Upper lobe of right lung (tissue), 1 donor: ENCODE results near the gene IGSF23. TPM values are rescaled to one million over a fixed set of nuclear protein-coding genes. Genes with fewer than 3 reads are reported as not detected.
"Not testable (repeated sequence)": the region's sequence is repeated elsewhere in the genome, so short reads cannot be mapped to it uniquely, and the experiment has no call there.

Experiments
- ATAC-seq: fragments of 200-7000 bp; cut with Tn5 transposase; one replicate; pipeline ENCODE4 v1.9.1; 2020; ENCODE audit warnings: mild to moderate bottlenecking, moderate library complexity
- DNase-seq: peaks from one replicate; pipeline ENCODE4 v3.0.0-alpha.2; 2020
- H3K27ac ChIP-seq: fragments of 200-600 bp; one replicate; pipeline ENCODE4 v1.8.0; 2022
- H3K27me3 ChIP-seq: fragments of 200-600 bp; one replicate; pipeline ENCODE4 v1.8.0; 2022; ENCODE audit warnings: mild to moderate bottlenecking
- H3K36me3 ChIP-seq: fragments of 200-600 bp; one replicate; pipeline ENCODE4 v1.8.0; 2022
- H3K4me1 ChIP-seq: fragments of 200-600 bp; one replicate; pipeline ENCODE4 v1.8.0; 2022
- H3K4me3 ChIP-seq: fragments of 200-600 bp; one replicate; pipeline ENCODE4 v1.8.0; 2022; ENCODE audit warnings: mild to moderate bottlenecking
- H3K9me3 ChIP-seq: fragments of 200-600 bp; one replicate; pipeline ENCODE4 v1.8.0; 2022
- CTCF ChIP-seq: fragments of 200-600 bp; IDR thresholded peaks from one replicate; pipeline ENCODE4 v1.8.0; 2022; ENCODE audit warnings: antibody characterized with exemption
- intact Hi-C: fragments of 100-400 bp; cut with DNase I; formaldehyde crosslinking; loops from one replicate; pipeline ENCODE4 v1.11.0; 2022
- total RNA-seq: library from RNA; stranded (reverse); fragmentation: NEBNext Ultra II Directional; extraction: Animal tissue kit (Norgen Biotek cat#: 25700); gene quantifications from one replicate; pipeline ENCODE4 v1.2.1, GENCODE V29; 2021
- donor health status: DM: no; HTN: yes; CAD: no; lungs with severe emphysema.

Gene IGSF23
- total RNA-seq, 1 donor from 2014 or later = not detected

GRCh38 chr19:44590245-44591059, 22.9 kb upstream of the IGSF23 start:
- H3K27me3 ChIP-seq = no peaks in the 10 kb centered on the region
- H3K36me3 ChIP-seq = no peaks in the 10 kb centered on the region
- H3K27ac ChIP-seq = no peak overlapping the region
- DNase-seq = no peak
- peaks cover 12% of the 10 kb centered on the region for H3K4me1 ChIP-seq
- H3K4me3 ChIP-seq = no peak overlapping the region
- no peak for TF ChIP-seq CTCF
- no peak for ATAC-seq
- H3K9me3 ChIP-seq = no peaks in the 10 kb centered on the region
- intact Hi-C loops = no loop called here

GRCh38 chr19:44591340-44591993, 21.9 kb upstream of the IGSF23 start:
- H3K4me1 ChIP-seq = peaks cover 12% of the 10 kb centered on the region
- ATAC-seq, H3K27ac ChIP-seq, DNase-seq, H3K36me3 ChIP-seq, intact Hi-C loops, H3K27me3 ChIP-seq, H3K4me3 ChIP-seq, H3K9me3 ChIP-seq: not testable (repeated sequence)

DNA sequence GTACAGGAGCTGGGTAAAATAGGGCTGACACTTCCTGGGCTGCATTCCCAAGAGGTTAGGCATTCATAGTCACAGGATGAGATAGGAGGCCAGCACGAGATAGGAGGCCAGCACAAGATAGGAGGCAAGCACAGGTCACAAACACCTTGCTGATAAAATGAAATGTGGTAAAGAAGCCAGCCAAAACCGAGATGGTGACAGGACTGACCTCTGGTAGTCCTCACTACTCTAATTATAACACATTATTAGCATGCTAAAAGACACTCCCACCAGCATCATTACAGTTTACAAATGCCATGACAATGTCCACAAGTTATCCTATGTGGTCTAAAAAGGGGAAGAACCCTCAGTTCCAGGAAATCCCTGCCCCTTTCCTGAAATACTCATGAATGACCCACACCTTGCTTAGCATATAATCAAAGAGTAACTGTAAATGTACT, 20.9 kb upstream of the IGSF23 start:
- peak; percentile 48 for ATAC-seq

DNA sequence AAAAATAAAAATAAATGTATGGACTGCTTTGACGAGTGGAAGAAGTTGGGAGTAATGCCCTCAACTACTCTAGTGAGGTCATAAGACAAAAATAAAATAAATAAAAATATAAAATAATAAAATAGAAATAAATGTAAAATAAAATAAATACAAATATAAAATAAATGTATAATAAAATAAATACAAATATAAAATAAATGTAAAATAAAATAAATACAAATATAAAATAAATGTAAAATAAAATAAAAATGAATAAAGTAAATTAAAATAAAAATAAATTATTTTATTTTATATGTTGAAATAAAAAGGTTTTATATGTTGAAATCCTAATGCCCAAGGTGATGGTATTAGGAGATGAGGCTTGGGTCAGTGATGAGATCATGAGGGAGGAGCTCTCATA, 20.1 kb upstream of the IGSF23 start:
- no peak for ATAC-seq
- intact Hi-C loops = no loop called here

More for the DNA sequence above, 20.9 kb upstream of the IGSF23 start:
- TF ChIP-seq CTCF = no peak
- no peak for DNase-seq
- Histone ChIP-seq H3K36me3 (no peaks in the 10 kb centered on the region), H3K4me1 (peaks cover 12% of the 10 kb centered on the region), H3K27ac (no peak overlapping the region), H3K9me3 (no peaks in the 10 kb centered on the region), H3K27me3 (no peaks in the 10 kb centered on the region), H3K4me3 (no peak overlapping the region)
- intact Hi-C loops = no loop called here

DNA sequence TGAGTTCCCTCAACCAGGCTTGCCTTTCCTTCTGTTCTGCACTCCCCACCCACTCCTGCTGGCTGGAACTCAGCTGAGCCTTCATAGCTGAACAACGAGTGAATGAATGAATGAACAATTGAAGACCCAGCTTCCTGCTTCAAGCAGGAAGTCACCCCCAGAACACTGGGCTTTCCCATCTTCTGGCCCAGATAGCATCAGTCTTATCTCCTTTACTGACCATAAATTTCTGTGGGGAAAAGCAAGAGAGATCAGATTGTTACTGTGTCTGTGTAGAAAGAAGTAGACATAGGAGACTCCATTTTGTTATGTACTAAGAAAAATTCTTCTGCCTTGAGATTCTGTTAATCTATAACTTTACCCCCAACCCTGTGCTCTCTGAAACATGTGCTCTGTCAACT, 19.5 kb upstream of the IGSF23 start:
- H3K9me3 ChIP-seq, H3K4me3 ChIP-seq, H3K27me3 ChIP-seq, intact Hi-C loops, H3K27ac ChIP-seq, ATAC-seq, H3K36me3 ChIP-seq, DNase-seq: not testable (repeated sequence)
- H3K4me1 ChIP-seq = peaks cover 12% of the 10 kb centered on the region

More for the DNA sequence above, 20.1 kb upstream of the IGSF23 start:
- H3K4me3 ChIP-seq = no peak overlapping the region
- H3K27me3 ChIP-seq = no peaks in the 10 kb centered on the region
- no peaks in the 10 kb centered on the region for H3K36me3 ChIP-seq
- no peak overlapping the region for H3K27ac ChIP-seq
- no peaks in the 10 kb centered on the region for H3K9me3 ChIP-seq
- no peak for TF ChIP-seq CTCF
- H3K4me1 ChIP-seq = peaks cover 12% of the 10 kb centered on the region
- DNase-seq = no peak

GRCh38 chr19:44596428-44597130, 16.8 kb upstream of the IGSF23 start:
- TF ChIP-seq CTCF = no peak
- Histone ChIP-seq H3K27ac (no peak overlapping the region), H3K4me1 (peaks cover 12% of the 10 kb centered on the region), H3K36me3 (no peaks in the 10 kb centered on the region), H3K27me3 (no peaks in the 10 kb centered on the region), H3K4me3 (no peak overlapping the region), H3K9me3 (no peaks in the 10 kb centered on the region)
- intact Hi-C loops = no loop called here
- ATAC-seq (no peak), DNase-seq (no peak)
